Measurements from ENCODE around the gene KLF7.

- TF ChIP-seq POLR2AphosphoS5 (IDR thresholded peaks at IDR 0.05) (no peak), EZH2 (IDR thresholded peaks at IDR 0.05; ENCODE audit: borderline replicate concordance, insufficient read depth, low read length, poor library complexity, severe bottlenecking) (no peak), CTCF (IDR thresholded peaks at IDR 0.05; ENCODE audit: poor library complexity, severe bottlenecking) (no peak), RAD21 (conservative IDR thresholded peaks at IDR 0.05) (no peak), TAF1 (IDR thresholded peaks at IDR 0.05; ENCODE audit: low read depth) (no peak), EP300 (conservative IDR thresholded peaks at IDR 0.05; ENCODE audit: poor library complexity, severe bottlenecking) (no peak), REST (IDR thresholded peaks at IDR 0.05; ENCODE audit: borderline replicate concordance) (no peak)
These were observed 16.0 kb upstream of the KLF7 start for GRCh38 chr2:207181526-207182274.
